HPDE6-E6E7 (cell line): ENCODE measurements around the gene KCTD6.

Experiments
- DNase-seq: peaks from one replicate; pipeline ENCODE4 v3.0.0; 2011; ENCODE audit warnings: missing footprints; ENCODE audit errors: extremely low spot score

KCTD6 gene

DNA sequence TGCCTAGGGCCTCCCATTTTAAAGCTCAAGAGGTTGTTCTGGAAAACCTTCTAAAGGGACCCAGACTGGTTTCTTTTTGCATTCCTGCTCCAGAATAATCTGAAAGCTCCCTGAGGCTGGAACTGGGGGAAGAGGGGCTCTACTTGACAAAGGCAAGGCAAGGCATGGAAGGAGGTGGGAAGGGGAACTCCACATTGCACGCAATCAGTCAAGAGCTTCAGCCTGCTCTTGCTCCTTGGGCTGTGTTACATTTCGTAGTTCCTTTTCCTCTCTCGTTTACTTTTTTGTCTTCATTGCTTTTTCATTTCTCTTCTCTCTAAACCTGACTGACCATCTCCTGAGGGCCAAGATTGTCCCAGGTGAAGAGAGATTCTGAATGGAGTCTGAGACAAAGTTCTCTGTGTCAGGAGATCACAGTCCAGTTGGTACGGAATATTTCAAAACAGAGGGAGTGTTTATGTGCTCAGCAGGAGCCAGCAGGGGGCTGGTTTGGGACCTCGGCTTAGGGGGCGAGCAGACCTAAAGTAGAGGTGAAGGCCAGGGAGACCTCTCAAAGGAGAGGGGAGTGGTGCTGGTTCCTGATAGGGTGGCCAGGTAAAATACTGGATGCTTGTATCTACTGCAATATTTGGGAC, 6.0 kb upstream of the KCTD6 start:
- DNase-seq, result no peak

GRCh38 chr3:58487140-58487886, 4.6 kb upstream of the KCTD6 start:
- no peak for DNase-seq

- no peak for DNase-seq
Observed at GRCh38 chr3:58488967-58489366, 2.9 kb upstream of the KCTD6 start.

- no peak for DNase-seq
Observed at GRCh38 chr3:58490860-58491501, 915 bp upstream of the KCTD6 start.

DNA sequence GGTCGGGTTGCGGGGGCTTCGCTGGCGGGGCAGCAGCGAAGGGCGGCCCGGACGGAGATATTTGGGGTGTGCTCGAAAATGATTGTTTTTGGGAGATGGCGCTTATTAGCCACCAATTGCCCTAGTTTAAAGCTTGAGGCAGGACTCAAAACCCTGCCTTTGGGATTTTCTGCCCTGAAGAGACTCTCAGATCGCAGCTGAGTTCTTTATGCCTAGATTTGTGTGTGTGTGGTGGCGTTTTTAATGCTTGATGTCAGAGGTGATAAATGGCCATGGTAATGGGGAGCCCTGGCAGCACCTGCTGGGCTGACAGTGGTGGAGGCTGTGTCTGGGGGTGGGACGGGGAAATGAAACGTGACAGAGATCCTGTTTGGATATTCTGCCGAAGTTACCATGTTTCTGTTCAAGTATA, 604 bp downstream of the KCTD6 start:
- no peak for DNase-seq

GRCh38 chr3:58494107-58494506, 2.2 kb downstream of the KCTD6 start:
- no peak for DNase-seq

DNA sequence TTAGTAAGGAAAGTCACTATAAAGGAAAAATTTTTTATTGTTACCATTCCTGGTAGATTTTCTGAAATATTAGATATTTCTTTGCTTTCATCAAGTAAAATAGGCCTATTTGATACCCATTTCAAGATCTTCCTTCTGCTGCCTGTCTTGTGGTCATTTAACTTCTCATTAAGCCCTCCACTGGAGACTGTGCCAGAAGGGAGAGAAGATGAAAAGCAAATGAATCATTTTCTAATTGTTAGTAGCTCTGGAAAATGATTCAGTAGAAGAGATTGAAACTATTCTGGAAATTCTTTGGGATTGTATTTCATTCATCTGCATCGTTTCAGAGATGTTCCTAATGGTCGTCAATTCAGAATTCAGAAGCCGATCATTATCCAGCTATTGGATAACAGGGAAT, 3.2 kb downstream of the KCTD6 start:
- DNase-seq, result no peak

DNA sequence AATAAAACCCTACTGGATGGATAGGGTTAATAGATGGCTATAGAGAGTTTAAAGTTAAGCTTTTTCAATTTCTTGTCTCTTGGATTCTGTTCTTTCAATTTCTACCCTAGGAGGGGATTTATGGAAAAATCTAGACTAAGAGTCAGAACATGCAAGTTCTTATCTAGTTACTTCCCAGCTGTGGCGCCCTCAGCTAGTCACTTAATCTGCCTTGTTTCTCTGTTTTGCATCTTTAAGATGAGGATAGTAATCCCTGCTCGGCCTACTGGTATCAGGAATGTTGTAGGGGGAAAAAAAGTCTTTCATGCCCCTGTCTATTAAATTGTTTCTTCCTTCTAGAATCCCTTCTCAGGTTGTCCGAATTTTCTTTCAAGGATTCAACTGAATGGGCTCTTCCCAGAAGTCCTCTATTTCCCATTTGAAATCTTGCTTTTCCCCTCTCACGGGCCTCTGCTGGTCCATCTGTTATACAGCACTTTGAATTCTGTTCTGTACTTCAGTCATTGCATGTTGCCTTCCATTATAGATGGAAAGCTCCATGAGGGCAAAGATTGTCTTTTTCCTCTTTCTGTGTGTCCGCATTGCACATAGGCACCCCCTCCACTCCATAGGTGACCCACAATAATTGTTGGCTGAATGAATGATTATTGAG, 4.4 kb downstream of the KCTD6 start:
- DNase-seq, result no peak

GRCh38 chr3:58497097-58497496, 5.2 kb downstream of the KCTD6 start:
- DNase-seq, result no peak

- no peak for DNase-seq
Observed at GRCh38 chr3:58502872-58503271, 11.0 kb downstream of the KCTD6 start.

DNA sequence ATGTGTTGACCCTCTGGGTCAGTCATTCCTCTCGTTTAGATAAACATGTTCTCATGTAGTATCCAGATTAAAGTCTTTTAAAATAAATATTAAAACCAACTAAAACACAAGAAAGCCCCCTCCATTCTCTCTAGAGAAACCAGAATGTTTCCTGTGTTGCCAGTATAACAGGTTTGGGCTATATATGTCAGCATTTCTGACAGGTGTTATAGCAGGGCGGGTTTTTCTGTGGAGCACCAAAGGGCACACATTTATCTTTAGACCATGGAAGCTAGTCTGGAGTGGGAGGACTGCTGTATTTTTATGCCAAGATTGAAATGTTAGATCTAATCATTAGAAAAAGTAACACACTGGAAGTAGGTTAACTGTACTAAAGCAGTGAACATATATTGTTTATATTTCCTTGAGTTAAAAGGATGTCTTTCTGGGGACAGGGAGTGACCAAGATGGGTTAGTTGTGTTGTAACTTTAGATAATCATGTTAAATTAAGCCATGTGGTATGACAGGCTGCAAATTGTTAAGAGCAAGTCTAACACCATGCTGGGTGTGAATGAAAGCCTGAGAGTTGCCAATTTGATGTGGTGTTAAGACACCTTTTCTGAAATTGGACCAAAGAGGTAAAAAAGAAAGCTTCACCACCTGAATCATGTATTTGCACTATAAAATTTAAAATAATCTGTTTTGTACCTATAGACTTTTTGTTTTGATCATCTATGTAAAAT, 15.6 kb downstream of the KCTD6 start:
- no peak for DNase-seq

DNA sequence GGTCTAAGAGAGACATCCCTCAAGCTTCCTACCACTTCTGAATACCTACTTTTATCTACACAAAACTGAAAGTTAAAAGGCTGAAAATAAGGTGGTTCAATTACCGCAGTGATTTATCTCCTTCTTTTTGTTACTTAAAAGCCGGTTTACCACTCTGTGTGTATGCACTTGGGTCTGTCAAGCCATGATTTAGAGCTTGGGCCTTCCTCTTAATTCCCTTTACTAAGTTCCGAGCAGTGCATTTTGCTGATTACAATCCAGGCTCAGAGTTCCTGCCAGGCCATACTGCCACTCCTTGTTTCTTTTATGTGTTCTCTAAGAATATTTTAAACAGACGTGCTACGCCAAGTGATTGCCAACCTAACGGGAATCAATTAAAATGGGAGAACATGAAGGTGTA, 16.5 kb downstream of the KCTD6 start:
- DNase-seq, result no peak

- DNase-seq, result no peak
Observed at GRCh38 chr3:58514405-58514804, 22.5 kb downstream of the KCTD6 start.

- no peak for DNase-seq
Observed at GRCh38 chr3:58518291-58518789, 26.4 kb downstream of the KCTD6 start.

- DNase-seq, result no peak
Observed at GRCh38 chr3:58519668-58520402, 27.9 kb downstream of the KCTD6 start.

DNA sequence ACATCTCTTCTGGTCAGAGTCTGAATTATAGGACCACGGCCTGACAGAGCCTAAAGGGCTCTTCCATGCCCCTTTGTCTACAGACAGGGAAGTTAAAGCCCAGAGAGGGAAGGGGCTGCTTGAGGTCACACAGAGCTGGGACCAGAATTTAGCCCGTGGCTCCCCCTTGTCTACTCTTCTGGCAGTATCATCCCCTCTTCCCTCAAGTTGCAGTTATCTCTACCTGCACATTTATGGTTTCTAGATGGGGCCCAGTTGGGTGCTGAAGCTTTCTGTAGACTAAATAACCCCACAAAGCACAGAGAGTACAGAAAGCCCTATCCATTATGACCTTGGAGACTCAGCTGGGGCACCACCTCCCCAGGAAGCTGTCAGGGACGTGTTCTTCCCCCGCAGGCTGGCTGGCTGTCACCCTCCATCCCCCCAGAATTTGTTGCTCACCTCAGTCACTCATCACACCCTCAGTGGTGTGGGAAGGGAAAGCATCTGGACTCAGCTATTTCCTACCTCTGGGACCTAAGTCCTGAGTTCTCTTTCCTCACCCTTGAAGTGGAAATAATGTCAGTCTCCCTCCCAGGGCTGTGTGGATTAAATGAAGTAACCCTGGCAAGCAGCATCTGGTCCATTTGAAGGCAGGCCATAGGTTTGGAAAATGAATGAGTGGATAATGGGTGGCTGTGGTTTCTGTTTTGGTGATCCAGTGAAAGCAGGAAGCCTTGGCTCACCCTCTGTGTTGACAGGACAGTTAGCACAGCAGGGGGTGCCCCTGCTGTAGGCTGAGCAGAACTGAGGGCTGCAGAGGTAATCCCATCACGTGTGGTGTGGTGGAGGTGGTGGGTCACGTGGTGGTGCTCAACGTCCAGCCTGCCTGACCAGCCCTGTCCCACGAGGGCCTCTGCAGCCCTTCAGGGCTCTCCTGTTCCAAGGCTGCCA, 28.8 kb downstream of the KCTD6 start:
- no peak for DNase-seq

- no peak for DNase-seq
Observed at GRCh38 chr3:58521336-58521670, 29.4 kb downstream of the KCTD6 start.

DNA sequence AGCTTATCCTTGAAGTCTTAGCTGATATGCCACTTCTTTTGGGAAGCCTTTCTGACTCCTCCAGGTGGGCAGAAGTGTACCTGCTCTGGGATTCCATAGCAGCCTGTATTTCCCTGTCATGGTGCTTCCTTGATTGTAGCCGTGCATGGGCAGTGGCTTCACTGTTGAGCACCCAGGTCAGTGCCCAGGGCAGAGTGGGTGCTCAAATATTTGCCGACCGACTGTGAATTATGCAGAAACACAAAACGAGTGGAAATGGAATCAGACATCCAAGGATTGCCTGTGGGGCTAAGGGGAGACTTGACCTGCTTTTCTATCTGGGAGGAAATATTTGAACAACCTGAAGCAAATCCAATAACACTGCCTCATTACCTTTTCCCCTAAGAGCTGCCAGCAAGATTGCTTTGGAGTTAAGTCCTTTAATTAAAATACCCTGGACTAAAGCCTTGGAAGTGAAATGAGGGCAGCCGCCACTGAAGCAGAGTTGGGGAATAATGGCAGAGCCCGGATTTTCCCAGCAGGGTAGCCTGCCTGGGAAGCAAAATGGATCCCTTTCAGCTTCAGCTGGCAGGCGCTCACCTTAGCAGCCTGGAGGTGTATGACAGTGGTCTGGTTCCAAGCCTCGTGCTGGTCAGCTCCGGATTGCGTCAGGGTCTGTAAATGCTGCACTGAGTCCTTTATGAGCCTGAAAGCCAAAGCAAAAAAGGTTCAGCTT, 30.2 kb downstream of the KCTD6 start:
- no peak for DNase-seq

- no peak for DNase-seq
Observed at GRCh38 chr3:58522759-58523425, 31.0 kb downstream of the KCTD6 start.
